Fibroblast of mammary gland (primary cell): Measurements from ENCODE around the gene TBC1D21.

ENCODE experiments used
- DNase-seq: peaks from one replicate; pipeline ENCODE4 v3.0.0-alpha.2; 2010; ENCODE audit warnings: low read depth
- H3K4me3 ChIP-seq: 2 replicates; pipeline ENCODE4 v1.5.1; 2011; ENCODE audit warnings: low read depth, mild to moderate bottlenecking, low read length, moderate library complexity; ENCODE audit not compliant: control insufficient read depth
- CTCF ChIP-seq: conservative IDR thresholded peaks from 2 replicates; pipeline ENCODE4 v1.5.1; 2011; ENCODE audit warnings: low read depth, low read length, inconsistent platforms; ENCODE audit not compliant: control insufficient read depth, insufficient read depth

TBC1D21 gene

GRCh38 chr15:73914145-73914544 is 40.8 kb downstream of the TBC1D21 start:
- DNase-seq = no peak
- TF ChIP-seq CTCF = no peak
- H3K4me3 ChIP-seq = no peak overlapping the region

- H3K4me3 ChIP-seq = no peak overlapping the region
Observed at GRCh38 chr15:73915082-73915481, 41.7 kb downstream of the TBC1D21 start.

GRCh38 chr15:73918784-73919183 is 45.4 kb downstream of the TBC1D21 start:
- DNase-seq = no peak
- no peak for TF ChIP-seq CTCF

More at GRCh38 chr15:73915082-73915481, 41.7 kb downstream of the TBC1D21 start:
- DNase-seq = no peak
- no peak for TF ChIP-seq CTCF

GRCh38 chr15:73919706-73920105 is 46.3 kb downstream of the TBC1D21 start:
- H3K4me3 ChIP-seq = no peak overlapping the region
- no peak for DNase-seq
- no peak for TF ChIP-seq CTCF

More at GRCh38 chr15:73918784-73919183, 45.4 kb downstream of the TBC1D21 start:
- H3K4me3 ChIP-seq = no peak overlapping the region

- no peak overlapping the region for H3K4me3 ChIP-seq
- no peak for DNase-seq
- TF ChIP-seq CTCF = no peak
Observed at GRCh38 chr15:73921254-73921925, 48.0 kb downstream of the TBC1D21 start.

- TF ChIP-seq CTCF = no peak
- DNase-seq = peak; percentile 62
- H3K4me3 ChIP-seq = no peak overlapping the region
Observed at GRCh38 chr15:73922186-73923151, 49.1 kb downstream of the TBC1D21 start.
